ENCODE results near the gene IKZF1.
A peak's percentile ranks its signal among the peaks of the same experiment; 100 is the strongest.

The IKZF1 gene

DNA sequence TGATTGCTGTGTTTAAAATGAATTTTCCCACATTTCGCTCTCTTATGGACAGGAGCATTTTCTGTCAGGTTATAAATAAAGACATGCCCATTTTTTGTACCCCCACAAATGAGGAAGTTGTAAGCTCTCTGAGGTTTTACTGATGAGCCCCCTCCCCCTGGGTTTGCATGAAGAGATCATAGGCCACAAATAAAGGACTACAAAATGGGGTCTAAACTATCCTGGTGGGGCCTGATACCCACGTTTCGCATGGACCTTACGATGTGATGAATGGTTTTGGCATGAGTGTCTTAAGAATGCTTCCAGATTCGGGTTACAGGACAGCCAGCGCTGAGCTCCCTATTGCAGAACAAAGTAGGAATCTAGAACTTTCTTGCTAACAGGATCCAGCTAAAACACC lies 5.8 kb downstream of the IKZF1 start:
- no peak for DNase-seq

DNA sequence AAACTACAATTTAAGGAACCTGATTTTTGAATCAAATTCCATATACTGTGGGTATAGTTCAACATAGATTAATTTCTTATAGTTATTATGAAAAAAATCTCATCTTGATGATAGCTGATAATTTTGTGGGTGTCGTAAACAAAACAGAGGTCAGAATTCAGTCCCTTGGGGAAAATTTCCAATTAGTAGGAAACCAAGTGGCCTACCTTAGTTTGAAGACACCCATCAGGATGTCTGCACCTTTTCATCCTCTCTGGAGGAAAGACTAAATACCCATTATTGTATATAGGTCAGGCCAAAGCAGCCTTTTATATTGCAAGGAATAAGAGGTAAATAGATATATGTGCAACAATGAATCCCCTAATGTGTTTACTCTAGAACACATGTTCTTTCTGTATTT lies 6.4 kb downstream of the IKZF1 start:
- DNase-seq: no peak

DNA sequence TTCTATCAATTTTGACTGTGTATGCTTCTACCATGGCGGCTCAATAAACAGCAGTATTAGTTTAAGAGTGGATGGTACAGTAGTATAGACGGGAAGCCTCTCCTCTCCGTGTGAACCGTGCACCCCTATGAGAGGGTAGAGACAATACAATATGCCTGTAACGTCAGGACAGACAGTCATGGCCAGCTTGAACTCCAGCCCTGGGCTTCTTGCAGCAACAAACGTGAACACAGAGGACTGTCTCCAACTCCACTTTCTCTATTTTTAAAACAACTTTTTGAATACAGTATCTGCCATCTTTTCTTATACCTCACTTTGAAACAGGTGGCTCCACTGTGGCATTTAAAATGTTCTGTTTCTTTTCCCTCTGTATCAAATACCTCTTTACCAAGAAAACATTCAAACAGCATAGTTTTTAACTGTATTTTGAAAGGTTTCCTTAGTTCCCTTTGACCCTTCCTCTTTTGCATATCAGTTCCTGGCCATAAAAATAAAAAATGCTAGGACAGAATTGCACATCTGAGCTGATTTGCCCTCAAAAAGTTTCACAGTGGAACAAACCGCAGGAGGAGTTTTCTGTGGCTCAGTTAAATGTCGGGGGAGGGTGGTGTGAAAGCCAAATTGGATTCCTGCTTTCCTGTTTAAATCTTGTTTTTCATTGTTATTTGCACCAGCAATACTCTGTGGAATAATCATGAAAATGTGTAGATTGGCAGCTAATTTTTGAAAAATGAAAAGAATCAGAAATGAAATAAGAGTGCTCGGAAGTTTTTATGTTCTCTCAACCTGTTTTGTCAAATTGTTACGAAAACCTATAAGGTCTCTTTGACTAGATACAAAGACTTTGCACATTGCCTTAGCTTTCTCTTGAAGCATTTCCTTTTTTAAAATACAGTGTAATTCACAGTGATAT lies 8.0 kb downstream of the IKZF1 start:
- no peak for DNase-seq

DNA sequence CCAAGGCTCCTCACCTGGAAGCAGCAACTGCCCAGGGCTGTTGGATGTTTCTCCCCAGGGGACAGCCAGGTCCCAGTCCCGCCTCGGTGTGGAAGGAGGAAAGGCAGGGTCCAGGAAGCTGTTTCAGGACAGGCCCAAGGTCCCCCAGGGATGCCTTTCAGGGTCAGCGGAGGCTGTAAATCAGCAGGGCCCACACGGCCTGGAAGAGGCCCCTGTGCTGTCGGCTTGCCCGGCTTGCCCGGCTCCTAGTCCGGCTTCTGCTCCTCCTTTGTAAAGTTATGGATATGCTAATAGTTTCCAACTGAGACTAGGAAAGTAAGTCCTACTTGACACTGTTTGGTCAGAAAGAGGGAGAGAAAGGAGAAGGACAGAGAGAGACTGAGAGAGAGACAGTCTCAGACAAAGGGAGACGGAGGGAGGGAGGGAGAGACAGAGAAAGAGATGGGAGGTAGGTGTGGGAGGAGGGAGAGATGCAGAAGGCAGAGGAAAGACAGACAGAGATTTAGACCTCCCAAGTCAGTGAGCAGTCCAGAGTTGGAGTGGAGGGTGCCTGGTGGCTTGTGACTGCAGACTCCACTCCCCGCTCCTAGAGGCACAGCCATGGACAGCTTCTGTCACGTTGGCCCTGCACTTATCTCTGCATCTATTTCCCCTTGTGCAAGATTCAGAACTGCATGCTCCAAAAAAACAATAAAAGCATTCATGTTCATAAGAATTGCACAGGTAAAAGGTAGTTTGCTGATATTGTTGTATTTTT lies 10.5 kb downstream of the IKZF1 start:
- no peak for DNase-seq

DNA sequence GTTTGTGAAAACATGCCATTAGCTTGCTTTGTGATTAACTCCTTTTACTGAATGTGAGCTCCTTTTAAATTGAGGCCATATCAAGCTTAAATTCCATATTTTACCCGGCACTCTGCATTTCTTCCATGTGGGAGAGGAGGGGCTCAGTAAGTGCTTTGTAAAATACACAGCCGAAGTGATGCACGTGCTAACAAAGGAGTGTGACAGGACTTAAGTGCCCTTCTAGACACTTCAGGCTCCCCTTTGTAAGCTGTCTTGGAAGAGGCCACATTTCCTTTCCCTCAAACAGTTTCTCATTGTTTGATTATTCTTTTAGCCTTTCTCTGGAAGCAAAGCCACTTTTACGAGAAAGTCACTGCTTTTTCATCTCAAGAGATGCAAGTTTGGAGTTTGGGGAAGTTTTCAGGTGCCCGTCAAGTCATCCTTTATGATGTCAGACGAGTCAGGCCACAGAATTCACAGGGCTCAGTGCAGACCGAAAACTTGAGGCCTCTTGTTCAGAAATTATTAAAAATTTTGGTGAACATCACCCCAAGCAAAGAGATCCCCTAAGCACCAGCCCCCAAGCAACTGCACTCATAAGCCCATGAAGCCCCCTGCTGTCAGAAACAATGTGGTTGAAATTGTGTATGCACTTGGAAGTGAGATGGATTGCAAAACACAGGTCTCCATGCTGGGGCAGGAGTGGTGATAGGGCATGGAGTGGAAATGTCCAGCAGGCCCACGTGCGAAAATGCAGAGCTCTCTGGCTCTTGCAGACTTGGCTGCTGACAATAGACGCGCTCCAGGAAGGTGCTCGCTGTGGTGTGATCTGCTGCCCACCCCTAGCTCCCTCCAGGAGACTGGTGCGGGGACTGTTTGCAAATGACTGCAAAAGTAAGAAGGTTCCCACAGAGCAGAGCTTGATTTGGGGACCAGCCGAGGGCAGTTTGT lies 11.5 kb downstream of the IKZF1 start:
- DNase-seq: peak; percentile 71

DNA sequence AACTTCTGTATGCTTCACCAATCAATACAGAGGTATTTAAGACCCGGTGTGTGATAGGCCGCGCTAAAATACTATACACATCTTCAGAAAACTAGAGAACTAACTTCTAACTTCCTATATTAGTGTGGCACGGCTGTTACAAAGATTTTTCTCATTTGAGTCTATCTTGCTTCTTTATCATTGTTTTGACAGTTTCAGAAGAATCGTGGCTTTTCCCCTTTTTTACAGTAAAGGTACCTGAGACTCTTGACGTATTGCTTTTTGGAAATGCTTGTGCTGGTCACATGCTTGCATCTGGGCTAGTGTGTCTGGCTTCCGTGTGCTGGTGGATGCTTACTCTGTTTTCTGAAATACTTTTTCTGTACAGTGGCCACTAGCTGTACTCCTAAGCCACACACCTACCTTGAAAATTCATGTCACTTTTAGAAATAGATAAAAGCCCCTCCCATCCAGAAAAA lies 12.7 kb downstream of the IKZF1 start:
- DNase-seq: peak; percentile 90

DNA sequence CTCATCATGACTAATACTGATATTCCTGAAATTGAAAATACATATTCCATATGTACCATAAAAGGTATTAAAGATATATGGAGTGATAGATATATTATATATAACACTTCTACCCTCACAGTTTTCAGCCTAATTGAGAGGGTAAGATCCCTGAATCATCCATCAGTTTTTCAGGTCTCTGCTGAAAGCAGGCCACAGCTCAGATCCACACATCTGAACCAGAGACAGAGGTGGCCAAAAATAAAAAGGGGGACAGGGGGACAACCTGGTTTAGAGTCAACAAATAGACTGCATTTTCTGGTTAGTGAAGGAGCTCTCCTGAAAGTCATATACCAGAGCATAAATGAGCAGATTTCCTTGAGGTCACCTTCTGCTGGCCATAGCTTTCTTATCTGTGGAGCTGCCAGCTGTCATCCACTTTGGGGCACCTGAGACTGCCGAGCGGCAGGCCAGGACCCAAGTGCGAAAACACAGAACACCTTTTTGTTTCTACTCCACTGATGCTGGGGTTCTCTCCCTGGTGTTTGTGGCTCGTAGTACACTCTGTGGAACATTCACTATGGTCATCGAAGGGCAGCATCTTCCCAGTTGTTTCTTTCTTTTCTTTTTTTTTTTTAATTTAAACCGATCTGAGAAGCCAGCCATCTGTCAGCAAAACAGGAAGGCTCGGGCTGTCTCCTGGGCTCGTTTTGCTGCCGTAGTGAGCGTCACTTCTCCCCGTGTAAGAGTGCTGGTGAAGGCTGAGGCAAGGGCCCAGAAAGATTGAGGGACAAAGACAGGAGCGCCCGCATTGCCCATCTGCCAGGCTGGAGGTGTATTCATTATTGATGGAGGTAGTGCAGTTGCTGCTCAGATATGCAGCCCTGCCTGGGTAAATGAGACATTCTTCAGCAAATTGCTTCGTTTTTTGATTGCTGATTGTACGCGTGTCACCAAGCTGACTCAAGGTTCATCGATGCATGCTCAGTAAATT lies 13.5 kb downstream of the IKZF1 start:
- DNase-seq: no peak

DNA sequence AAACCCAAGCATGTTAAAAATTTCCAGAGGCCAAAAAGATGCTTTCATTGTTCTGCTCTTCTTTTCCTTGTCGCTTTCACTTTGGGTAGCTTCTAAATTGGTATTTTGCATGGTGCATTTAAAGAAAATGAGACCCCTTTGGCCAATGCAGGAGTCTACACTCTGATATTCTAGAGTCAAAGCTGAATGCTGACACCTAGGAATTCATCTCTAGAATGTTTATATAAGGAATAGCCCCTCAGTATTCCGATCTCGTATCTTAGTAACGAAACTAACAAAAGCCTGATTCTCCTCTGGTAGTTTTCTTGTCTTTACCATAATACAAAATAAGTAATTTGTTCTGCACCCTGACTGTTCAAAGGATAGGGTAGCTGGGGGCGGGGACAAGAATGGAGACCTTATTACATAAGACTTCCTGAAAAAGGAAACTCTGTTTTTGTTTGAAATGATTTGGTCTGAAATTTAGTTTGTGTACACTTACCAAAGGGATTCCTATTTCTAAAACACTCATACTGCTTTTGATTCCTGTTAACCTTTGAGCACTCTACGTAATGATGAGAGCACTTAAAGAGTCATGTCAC lies 17.1 kb downstream of the IKZF1 start:
- no peak for DNase-seq

DNA sequence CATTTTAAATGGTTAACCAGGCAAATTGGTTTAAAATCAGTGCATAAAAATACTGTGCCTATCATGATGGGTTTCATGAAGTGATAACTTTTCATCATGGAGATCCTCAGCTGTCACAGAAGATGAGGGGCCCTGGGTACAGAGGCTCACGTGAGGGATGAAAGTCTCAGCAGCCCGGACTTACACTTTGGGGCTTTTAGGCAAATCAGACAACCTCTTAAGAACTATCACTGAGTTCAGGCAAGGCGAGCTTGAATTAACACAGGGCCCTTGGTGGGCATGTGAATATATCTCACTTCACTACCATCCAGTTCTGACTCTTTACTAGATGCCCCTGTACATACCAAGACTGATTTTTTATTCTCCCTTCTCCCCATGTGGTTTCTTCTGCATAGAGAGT lies 19.6 kb downstream of the IKZF1 start:
- DNase-seq: no peak

DNA sequence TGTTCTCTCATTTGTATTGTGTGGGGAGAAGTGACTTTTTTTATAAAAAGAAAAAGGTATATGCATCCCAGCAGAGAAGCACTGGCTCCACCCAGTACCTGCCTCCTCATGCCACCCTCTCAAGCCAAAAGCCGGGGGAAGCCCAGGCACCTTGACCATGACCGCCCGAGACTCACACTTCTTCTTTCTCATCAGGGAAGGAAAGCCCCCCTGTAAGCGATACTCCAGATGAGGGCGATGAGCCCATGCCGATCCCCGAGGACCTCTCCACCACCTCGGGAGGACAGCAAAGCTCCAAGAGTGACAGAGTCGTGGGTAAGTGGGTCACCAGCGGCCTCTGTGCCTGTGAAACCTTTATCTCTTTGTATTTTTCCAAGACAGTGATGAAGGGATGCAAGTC lies 22.9 kb downstream of the IKZF1 start:
- no peak for DNase-seq

DNA sequence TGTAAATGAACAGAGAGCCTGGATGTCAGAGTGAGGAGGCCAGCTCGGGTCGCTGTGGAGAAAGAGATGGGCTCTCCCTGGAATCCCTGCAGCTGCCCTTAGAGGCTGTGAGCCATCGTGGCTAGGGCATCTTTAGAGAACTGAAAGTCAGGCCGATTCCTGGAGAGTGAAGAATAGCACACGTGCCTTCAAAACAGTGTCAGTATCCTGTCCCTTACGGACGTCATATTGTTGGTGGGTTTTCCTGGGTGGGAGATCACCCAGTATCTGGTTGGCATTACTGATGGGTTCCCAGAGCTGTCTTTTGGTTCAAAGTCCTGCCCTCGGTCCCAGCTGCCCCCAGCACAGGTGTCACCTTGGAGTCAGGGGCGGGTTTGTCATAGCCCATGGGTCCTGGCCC lies 25.3 kb downstream of the IKZF1 start:
- no peak for DNase-seq

DNA sequence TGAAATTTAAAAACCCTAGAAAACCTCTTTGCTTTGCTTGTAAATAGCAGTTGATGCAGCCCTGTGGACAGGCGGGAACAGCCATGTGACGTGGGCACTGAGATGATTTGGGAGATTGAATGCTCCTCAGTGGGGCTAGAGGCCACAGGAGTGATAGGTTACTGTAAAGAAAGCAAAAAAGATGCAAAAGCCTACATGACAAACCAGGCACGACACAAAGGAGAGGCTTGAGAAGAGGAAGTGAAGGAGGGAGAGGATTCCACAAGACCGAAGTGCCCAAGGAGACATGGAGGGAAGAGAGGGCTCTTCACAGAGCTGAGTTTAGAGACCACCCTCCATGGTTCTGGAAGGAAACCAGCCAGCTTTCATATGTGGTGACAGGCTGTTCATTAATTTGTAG lies 25.7 kb downstream of the IKZF1 start:
- no peak for DNase-seq

DNA sequence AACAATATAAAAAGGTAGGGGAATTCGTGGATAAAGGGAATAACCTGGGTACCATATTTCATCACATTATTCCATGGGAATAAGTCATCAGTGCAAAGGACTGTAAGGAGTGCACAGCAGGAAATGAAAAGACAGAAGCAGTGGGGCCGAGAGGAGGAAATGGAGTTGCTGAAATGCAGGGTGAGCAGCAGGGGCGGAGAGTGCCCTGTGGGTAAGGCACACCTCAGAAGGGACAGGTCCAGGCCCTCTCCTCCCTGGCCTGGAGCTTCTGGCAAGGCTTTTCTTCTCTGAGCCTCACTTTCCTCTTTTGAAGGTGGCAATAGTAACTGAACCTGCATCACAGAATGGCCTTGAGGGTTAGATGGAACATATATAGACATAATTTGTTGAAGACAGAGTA lies 26.2 kb downstream of the IKZF1 start:
- no peak for DNase-seq

DNA sequence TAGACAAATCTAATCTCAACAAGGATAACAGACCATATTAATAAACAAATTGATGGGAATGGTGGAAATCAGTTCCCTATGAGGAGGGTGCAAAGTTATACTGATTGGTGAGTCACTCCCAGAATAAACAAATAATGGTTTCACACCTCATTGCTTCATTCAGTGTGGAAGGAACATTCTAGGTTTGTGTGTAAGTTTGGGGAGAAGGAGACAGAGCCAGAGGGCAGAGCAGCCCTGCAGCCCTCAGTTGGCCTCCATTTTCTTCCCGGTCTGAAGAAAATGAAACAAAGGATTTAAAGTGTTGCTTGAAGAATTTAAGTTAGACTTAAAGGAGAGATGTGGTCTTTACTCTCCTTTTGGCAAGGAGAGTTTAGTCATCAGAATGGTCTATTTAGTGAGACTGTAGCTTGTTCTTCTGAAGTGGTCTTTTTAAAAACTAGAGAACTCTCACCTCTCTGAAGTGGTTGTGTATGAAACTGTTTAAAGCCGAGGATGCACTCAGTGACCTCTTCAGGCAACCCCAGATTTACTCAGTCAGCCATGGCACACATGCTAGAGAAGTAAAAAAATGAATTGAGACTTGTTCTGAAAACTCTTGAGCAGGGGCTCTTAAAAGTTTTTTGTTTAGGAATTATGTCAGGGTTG lies 27.2 kb downstream of the IKZF1 start:
- peak; percentile 80 for DNase-seq

DNA sequence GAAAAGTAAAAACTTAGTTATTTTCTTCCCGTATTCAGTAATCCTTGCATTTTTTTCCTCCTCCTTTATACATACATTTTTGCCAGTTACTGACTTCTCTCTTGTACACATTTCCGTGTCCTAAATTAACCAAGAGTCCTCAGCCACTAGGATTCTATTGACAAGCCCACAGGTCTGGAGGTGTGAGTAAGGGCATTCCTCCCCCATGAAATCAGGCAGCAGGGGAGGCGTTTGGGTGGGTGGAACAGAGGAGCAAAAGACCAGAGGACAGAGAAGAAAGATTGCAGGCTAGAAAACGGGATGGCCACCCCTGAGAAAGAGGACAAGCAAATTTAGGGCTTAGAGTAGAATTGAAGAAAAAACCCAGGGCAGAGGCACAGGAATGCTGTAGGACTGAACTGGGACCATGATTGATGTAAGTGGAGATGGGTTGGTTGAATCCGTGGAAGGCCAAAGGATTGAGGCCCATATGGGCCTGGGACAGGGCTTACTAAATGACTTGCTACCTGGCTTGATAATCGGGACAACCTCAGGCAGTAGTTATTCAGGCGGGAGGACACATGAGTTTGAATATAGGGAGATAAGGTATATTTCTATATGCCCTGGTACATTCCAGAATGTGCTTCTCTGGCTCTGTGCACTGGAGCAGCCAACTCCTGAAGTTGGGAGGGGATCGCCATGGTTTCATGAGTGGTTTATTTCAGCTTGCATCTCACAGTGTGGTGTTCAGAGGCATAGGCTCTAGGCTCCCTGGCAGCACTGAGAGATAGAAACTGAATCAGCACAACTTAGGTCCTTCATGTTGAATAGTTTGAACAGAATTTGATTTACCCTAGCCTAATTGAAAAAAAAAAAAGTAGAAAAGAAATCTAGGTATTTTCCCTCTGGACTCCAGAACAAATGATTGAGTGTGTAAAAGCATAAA lies 28.0 kb downstream of the IKZF1 start:
- DNase-seq: no peak

DNA sequence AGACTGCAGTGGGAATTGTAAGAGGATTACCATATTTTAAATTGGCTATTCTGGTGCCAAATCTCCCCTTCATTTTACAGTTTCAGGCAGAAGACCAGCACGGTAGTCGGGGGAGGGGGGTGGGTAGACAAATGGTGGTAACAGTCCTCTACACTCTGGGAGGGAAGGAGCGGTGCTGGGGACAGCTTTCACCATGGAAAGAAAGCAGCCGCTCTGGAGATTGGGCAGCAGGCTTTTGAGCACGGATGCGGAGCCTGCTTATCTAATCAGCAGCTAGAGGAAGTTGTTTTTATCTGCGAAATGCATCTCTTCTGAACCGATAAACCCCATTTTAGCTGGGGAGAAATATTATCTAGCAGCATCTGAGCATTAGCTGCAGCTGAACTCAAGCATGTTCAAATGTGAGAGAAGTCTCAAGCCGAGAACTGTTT lies 28.7 kb downstream of the IKZF1 start:
- peak; percentile 74 for DNase-seq

DNA sequence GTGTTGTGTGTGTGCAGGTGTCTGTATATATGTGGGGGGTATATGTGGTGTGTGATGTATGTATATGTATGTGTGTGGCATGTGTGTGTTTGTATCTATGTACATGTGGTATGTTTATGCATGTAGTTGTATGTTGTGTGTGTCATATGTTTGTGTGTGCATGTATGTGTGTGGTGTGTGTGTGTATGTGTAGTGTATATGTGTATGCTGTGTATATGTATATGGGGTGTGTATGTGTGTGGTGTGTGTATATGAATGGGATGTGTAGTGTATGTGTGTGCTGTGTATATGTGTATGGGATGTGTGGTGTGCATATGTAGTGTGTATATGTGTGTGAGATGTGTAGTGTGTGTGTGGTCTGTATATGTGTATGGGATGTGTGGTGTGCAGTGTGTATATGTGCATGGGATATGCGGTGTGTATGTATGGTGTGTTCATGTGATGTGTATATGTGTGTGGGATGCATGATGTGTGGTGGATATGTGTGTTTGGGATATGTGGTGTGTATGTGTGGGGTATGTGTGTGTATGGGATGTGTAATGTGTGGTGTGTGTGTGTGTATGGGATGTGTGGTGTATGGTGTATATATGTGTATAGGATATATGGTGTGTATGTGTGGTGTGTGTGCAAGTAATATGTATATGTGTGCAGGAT lies 30.0 kb downstream of the IKZF1 start:
- DNase-seq: no peak

DNA sequence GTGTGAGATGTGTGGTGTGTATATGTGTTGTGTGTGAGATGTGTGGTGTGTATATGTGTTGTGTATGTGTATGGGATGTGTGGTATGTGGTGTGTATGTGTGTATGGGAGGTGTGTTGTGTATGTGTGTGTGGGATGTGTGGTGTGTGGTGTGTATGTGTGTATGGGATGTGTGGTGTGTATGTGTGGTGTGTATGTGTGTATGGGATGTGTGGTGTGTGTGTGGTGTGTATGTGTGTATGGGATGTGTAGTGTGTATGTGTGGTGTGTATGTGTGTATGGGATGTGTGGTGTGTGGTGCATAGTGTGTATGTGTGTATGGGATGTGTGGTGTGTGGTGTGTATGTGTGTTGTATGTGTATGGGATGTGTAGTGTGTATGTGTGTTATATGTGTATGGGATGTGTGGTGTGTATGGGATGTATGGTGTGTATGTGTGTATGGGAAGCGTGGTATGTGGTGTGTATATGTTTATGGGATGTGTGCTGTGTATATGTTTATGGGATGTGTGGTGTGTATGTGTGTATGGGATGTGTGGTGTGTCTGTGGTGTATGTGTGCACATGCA lies 30.8 kb downstream of the IKZF1 start:
- no peak for DNase-seq
